Measurements from ENCODE around the gene WAS. TPM values are rescaled to one million over a fixed set of nuclear protein-coding genes. Genes with fewer than 3 reads are reported as not detected.

The WAS gene
- total and polyA plus RNA-seq, 2 experiments from 2014 or later: 0.73 TPM; not detected in 1

DNA sequence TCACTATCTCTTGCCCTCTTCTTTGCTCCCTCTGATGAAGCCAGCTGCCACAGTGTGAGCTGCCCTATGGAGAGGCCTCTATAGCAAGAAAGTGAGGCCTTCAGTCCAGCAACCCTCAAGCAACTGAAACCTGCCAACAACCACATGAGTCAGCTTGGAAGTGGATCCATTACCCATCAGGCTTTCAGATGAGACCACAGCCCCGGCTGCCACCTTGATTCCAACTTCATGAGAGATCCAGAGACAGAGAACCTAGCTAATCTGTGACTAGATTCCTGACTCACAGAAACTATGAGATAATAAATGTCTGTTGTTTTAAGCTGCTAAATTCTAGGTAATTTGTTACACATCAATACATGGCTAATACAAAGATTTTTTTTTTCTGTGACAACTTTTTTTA, 20.4 kb upstream of the WAS start:
- Histone ChIP-seq H3K36me3 (replicated peaks; ENCODE audit: insufficient read depth, low read depth) (no peaks in the 10 kb centered on the region), H3K27me3 (no peaks in the 10 kb centered on the region), H4K20me1 (ENCODE audit: insufficient read depth, poor library complexity, severe bottlenecking) (no peaks in the 10 kb centered on the region), H3K27ac (no peak overlapping the region), H3K4me3 (no peak overlapping the region), H2AFZ (no peak overlapping the region), H3K79me2 (no peaks in the 10 kb centered on the region), H3K9me3 (ENCODE audit: low read depth) (no peaks in the 10 kb centered on the region), H3K4me2 (no peak overlapping the region), H3K4me1 (ENCODE audit: insufficient read depth) (no peaks in the 10 kb centered on the region), H3K9me2 (replicated peaks; ENCODE audit: insufficient read depth) (no peaks in the 10 kb centered on the region)
- TF ChIP-seq EZH2 (IDR thresholded peaks at IDR 0.05; ENCODE audit: borderline replicate concordance) (no peak), EZH2phosphoT487 (IDR thresholded peaks at IDR 0.05; ENCODE audit: low read depth, severe bottlenecking, unreplicated experiment) (no peak)
- TF ChIP-seq, protein P1, sequence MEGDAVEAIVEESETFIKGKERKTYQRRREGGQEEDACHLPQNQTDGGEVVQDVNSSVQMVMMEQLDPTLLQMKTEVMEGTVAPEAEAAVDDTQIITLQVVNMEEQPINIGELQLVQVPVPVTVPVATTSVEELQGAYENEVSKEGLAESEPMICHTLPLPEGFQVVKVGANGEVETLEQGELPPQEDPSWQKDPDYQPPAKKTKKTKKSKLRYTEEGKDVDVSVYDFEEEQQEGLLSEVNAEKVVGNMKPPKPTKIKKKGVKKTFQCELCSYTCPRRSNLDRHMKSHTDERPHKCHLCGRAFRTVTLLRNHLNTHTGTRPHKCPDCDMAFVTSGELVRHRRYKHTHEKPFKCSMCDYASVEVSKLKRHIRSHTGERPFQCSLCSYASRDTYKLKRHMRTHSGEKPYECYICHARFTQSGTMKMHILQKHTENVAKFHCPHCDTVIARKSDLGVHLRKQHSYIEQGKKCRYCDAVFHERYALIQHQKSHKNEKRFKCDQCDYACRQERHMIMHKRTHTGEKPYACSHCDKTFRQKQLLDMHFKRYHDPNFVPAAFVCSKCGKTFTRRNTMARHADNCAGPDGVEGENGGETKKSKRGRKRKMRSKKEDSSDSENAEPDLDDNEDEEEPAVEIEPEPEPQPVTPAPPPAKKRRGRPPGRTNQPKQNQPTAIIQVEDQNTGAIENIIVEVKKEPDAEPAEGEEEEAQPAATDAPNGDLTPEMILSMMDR (IDR thresholded peaks at IDR 0.05; ENCODE audit: poor library complexity): no peak
- WGBS (ENCODE audit: low lambda C conversion rate, missing lambda C conversion rate): 61% methylated on average over 1 of the region's 1 CpG
- DNase-seq (ENCODE audit: low spot score): no peak

DNA sequence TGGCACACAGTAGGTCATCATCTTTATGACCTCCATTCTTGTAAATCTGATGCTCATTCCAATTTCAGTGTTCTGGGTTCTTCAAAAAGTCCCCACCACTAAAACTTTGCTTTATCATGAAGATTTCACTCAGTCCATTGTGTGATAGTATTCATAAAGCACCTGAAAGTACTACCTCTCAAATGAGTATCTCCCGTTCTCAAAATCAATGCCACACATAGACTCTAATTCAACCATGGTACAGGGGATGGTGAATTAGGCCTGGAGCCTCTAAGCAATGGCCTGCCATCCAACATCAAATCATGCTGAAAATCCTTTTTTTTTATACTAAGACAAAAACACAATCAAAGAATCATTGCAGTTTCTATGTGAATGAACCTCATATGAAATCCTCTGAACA, 19.4 kb upstream of the WAS start:
- 84% methylated on average over 1 of the region's 1 CpG for WGBS (ENCODE audit: low lambda C conversion rate, missing lambda C conversion rate)
- H3K4me2 ChIP-seq: no peak overlapping the region
- H3K9me3 ChIP-seq (ENCODE audit: low read depth): no peaks in the 10 kb centered on the region
- TF ChIP-seq EZH2 (IDR thresholded peaks at IDR 0.05; ENCODE audit: borderline replicate concordance) (no peak), EZH2phosphoT487 (IDR thresholded peaks at IDR 0.05; ENCODE audit: low read depth, severe bottlenecking, unreplicated experiment) (no peak)
- TF ChIP-seq, protein P1 (IDR thresholded peaks at IDR 0.05; ENCODE audit: poor library complexity): no peak
- no peaks in the 10 kb centered on the region for H3K4me1 ChIP-seq (ENCODE audit: insufficient read depth)
- no peaks in the 10 kb centered on the region for H3K36me3 ChIP-seq (replicated peaks; ENCODE audit: insufficient read depth, low read depth)
- no peaks in the 10 kb centered on the region for H3K79me2 ChIP-seq
- H2AFZ ChIP-seq: no peak overlapping the region
- no peak overlapping the region for H3K27ac ChIP-seq
- H3K9me2 ChIP-seq (replicated peaks; ENCODE audit: insufficient read depth): no peaks in the 10 kb centered on the region
- no peak overlapping the region for H3K4me3 ChIP-seq
- no peak for DNase-seq (ENCODE audit: low spot score)
- H4K20me1 ChIP-seq (ENCODE audit: insufficient read depth, poor library complexity, severe bottlenecking): no peaks in the 10 kb centered on the region
- H3K27me3 ChIP-seq: no peaks in the 10 kb centered on the region

DNA sequence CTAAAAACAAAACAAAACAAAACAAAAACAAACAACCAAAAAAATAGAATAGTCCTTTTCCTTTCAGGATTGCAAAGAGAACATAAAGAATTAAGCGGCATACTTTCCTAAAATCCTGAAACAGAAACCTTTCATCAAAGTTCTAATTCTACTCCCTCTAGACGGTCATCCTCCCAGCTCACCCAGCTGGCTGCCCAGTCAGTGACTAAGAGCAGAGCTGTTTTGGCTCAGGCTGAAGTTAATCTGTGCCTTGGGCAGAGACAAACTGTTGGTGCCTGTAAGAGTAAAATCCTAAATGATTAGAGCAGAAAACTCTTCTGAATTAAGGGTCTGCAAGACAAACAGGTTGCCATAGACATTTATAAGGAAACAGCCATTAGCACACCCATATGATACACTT, 17.6 kb upstream of the WAS start:
- WGBS (ENCODE audit: low lambda C conversion rate, missing lambda C conversion rate): 70% methylated on average over 2 of the region's 2 CpGs
- H3K9me2 ChIP-seq (replicated peaks; ENCODE audit: insufficient read depth): no peaks in the 10 kb centered on the region
- no peaks in the 10 kb centered on the region for H3K9me3 ChIP-seq (ENCODE audit: low read depth)
- H3K4me1 ChIP-seq (ENCODE audit: insufficient read depth): no peaks in the 10 kb centered on the region
- no peaks in the 10 kb centered on the region for H3K36me3 ChIP-seq (replicated peaks; ENCODE audit: insufficient read depth, low read depth)
- no peak overlapping the region for H3K27ac ChIP-seq
- H3K27me3 ChIP-seq: no peaks in the 10 kb centered on the region
- TF ChIP-seq EZH2 (IDR thresholded peaks at IDR 0.05; ENCODE audit: borderline replicate concordance): no peak
- TF ChIP-seq EZH2phosphoT487 (IDR thresholded peaks at IDR 0.05; ENCODE audit: low read depth, severe bottlenecking, unreplicated experiment): no peak
- TF ChIP-seq, protein P1 (IDR thresholded peaks at IDR 0.05; ENCODE audit: poor library complexity): no peak
- no peak overlapping the region for H3K4me2 ChIP-seq
- H4K20me1 ChIP-seq (ENCODE audit: insufficient read depth, poor library complexity, severe bottlenecking): no peaks in the 10 kb centered on the region
- no peak for DNase-seq (ENCODE audit: low spot score)
- no peak overlapping the region for H3K4me3 ChIP-seq
- no peaks in the 10 kb centered on the region for H3K79me2 ChIP-seq
- H2AFZ ChIP-seq: no peak overlapping the region

DNA sequence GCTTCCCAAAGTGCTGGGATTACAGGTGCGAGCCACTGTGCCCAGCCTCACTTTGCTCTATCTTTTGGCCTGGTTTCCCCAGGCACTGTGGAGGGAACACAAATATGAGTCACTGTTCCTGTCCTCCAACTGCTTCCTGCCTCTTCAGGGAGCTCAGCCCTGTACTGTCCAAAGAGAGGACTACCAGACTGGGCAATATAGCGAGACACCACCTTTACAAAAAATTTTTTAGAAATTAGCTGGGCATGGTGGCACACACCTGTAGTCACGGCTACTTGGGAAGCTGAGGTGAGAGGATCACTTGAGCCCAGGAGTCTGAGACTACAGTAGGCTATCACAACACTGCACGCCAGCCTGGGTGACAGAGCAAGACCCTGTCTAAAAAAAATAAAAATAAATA, 16.9 kb upstream of the WAS start:
- Histone ChIP-seq H4K20me1 (ENCODE audit: insufficient read depth, poor library complexity, severe bottlenecking) (no peaks in the 10 kb centered on the region), H3K4me1 (ENCODE audit: insufficient read depth) (no peaks in the 10 kb centered on the region), H3K4me2 (no peak overlapping the region), H3K9me2 (replicated peaks; ENCODE audit: insufficient read depth) (no peaks in the 10 kb centered on the region), H3K4me3 (no peak overlapping the region), H3K79me2 (no peaks in the 10 kb centered on the region), H3K27ac (no peak overlapping the region), H2AFZ (no peak overlapping the region), H3K9me3 (ENCODE audit: low read depth) (no peaks in the 10 kb centered on the region), H3K27me3 (no peaks in the 10 kb centered on the region), H3K36me3 (replicated peaks; ENCODE audit: insufficient read depth, low read depth) (no peaks in the 10 kb centered on the region)
- TF ChIP-seq, protein P1 (IDR thresholded peaks at IDR 0.05; ENCODE audit: poor library complexity): no peak
- TF ChIP-seq EZH2 (IDR thresholded peaks at IDR 0.05; ENCODE audit: borderline replicate concordance) (no peak), EZH2phosphoT487 (IDR thresholded peaks at IDR 0.05; ENCODE audit: low read depth, severe bottlenecking, unreplicated experiment) (no peak)
- 82% methylated on average over 4 of the region's 4 CpGs for WGBS (ENCODE audit: low lambda C conversion rate, missing lambda C conversion rate)
- no peak for DNase-seq (ENCODE audit: low spot score)
